Measurements from ENCODE around the gene CLHC1.

Gene CLHC1

GRCh38 chr2:55162284-55163006 is 69.6 kb downstream of the CLHC1 start:
- no peak for TF ChIP-seq CTCF (conservative IDR thresholded peaks at IDR 0.05)
- H3K27ac ChIP-seq, result peak overlapping the region; percentile 97

DNA sequence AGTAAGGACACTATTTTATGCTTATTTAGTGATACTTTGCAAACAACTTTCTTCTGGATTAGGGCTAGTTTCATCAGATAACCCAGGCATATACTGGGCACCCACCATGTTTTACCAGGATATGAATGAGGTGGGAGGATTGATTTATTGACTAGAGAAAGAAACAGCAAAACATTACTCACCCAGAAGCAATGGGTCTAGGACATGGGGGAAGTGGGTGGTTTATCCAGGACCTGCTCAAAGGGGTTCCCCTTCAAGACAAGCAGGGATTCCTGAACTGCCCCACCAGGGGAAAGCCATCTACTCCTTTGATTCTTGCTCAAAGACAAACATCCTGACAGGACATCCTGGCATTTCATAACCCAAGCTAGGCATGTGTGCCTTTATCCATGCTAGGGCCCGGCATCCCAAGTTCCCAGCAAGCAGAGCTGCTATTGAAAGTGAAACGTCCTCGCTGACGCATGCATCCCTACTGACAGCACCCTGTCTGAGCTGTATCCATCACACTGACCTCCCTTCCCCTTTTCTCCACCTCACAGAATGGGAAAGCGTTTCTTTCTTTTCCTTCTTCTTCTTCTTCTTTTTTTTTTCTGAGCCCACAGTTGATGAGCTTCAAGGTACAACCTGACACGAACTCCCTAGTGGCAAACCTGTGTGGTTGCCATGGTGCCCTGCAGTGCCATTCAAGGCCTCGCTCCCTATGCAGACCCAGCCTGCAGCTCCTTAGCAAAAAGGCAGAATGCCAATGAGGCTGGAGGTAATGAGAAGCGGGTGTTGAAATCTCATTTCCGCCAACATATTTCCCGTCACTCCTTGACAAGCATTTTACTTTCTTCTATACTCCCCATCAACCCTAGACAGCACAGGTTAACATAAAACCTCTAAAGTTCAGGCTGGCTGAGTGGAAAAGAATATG is 70.5 kb downstream of the CLHC1 start:
- H3K27ac ChIP-seq, result peak overlapping the region; percentile 97
- TF ChIP-seq CTCF (conservative IDR thresholded peaks at IDR 0.05), result no peak

DNA sequence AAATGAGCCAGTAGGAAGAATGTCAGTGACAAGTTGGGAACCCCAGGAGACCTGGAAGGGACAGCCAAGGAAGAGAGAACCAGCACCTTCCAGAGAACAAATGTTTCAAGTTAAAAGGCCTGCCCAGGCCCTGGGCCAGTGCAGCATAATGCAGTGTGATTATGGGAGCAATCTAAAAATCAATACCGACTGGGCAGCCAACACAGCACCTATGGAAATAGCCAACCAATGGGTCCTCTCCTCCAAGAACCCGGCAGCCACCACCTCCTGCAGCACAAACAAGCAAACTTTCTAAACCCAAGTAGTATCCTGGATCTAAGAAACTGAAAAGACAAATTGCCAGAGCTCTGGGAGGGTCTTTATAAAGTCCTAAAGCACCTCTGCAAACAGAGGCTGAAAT is 71.7 kb downstream of the CLHC1 start:
- H3K27ac ChIP-seq, result peak overlapping the region; percentile 97; the same call in 1 of the 2 replicates
- TF ChIP-seq CTCF (conservative IDR thresholded peaks at IDR 0.05), result no peak

DNA sequence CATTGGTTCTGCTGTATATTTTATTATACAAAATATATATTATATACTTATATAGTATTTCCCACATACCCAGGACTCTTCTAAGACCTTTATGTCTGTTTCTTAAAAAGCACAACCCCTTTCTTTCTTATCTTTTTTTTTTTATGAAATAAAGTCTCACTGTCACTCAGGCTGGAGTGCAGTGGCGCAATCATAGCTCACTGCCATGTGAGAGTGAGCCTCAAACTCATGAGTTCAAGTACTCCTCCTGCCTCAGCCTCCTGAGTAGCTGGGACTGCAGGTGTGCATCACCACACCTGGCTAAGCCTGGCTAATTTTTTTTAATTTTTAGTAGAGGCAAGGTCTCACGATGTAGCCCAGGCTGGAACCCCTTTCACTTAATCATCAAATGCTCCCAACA is 72.3 kb downstream of the CLHC1 start:
- no peak overlapping the region; the same call in 1 of the 2 replicates for H3K27ac ChIP-seq
- TF ChIP-seq CTCF (conservative IDR thresholded peaks at IDR 0.05), result no peak

DNA sequence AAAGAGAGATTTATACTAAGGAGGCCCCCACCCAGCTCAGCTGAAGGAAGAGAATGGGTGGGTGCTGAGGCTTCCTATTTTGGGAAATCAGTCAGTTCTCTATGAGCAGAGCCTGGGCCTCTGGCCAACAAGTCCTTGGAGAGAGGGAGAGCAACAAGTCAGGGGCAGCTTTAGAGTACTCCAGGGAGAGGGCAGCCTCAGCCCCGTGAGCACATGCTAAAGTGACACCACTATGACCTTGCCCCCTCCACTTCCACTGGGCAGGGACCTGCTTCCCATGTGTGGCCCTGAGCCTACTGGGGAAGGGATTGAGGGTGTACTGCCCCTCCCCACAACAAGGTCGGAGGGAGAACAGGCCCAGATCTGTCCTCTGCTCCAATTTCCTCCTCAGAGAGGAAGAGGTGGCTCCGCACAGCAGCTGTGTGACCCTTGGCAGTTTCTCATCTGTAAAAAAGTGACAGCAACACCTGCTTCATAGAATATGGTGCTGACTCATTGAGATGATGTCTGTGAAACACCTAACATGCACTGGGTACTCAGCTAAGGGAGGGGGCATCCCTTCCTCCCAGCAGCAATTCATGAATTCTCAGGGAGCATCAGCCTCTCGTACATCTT is 72.9 kb downstream of the CLHC1 start:
- H3K27ac ChIP-seq, result peak overlapping the region; percentile 53; the same call in 1 of the 2 replicates
- TF ChIP-seq CTCF (conservative IDR thresholded peaks at IDR 0.05), result no peak

GRCh38 chr2:55158111-55158814 is 73.8 kb downstream of the CLHC1 start:
- H3K27ac ChIP-seq, result peak overlapping the region; percentile 53
- TF ChIP-seq CTCF (conservative IDR thresholded peaks at IDR 0.05), result no peak

Measured in VCaP (cell line).